ENCODE measurements around the gene GTF2H1.

Gene GTF2H1

DNA sequence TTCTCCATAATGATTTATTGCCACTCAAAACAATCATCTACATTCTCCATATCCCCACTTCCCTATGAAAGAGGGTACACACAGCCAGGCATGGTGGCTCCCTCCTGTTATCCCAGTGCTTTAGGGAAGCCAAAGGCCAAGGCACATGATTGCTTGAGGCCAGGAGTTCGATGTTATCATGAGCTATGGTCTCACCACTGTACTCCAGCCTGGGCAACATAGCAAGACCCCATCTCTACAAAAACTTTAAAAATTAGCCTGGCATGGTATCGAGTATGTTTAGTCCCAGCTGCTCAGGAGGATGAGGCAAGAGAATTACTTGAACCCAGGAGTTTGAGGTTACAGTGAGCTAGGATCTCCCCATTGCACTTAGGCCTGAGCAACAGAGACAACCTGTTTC, 6.5 kb upstream of the GTF2H1 start:
- Histone ChIP-seq H3K4me2 (ENCODE audit: low read depth, low read length, poor library complexity, severe bottlenecking) (no peak overlapping the region), H3F3A (ENCODE audit: low read depth) (no peaks in the 10 kb centered on the region), H4K20me1 (ENCODE audit: insufficient read depth, low read length, poor library complexity, severe bottlenecking) (peaks cover 4% of the 10 kb centered on the region), H3K4me1 (ENCODE audit: insufficient read depth, low read length, poor library complexity, severe bottlenecking) (peaks cover 30% of the 10 kb centered on the region), H3K36me3 (ENCODE audit: insufficient read depth, low read length) (peaks cover 7% of the 10 kb centered on the region; the same call in 1 of the 2 replicates), H3K4me3 (ENCODE audit: low read length, poor library complexity, severe bottlenecking) (no peak overlapping the region), H3K9me3 (ENCODE audit: insufficient read depth, low read depth, low read length) (no peaks in the 10 kb centered on the region), H3K9ac (ENCODE audit: low read depth, low read length, poor library complexity, severe bottlenecking) (no peak overlapping the region), H2AFZ (ENCODE audit: low read length) (no peak overlapping the region), H3K27me3 (ENCODE audit: insufficient read depth, low read length, poor library complexity, severe bottlenecking) (no peaks in the 10 kb centered on the region), H3K79me2 (ENCODE audit: insufficient read depth, low read length) (peaks cover 47% of the 10 kb centered on the region), H3K9me2 (replicated peaks; ENCODE audit: low read depth, low read length) (no peaks in the 10 kb centered on the region)
- no peak for TF ChIP-seq EZH2phosphoT487 (IDR thresholded peaks at IDR 0.05; ENCODE audit: borderline replicate concordance)
- TF ChIP-seq, protein P1, sequence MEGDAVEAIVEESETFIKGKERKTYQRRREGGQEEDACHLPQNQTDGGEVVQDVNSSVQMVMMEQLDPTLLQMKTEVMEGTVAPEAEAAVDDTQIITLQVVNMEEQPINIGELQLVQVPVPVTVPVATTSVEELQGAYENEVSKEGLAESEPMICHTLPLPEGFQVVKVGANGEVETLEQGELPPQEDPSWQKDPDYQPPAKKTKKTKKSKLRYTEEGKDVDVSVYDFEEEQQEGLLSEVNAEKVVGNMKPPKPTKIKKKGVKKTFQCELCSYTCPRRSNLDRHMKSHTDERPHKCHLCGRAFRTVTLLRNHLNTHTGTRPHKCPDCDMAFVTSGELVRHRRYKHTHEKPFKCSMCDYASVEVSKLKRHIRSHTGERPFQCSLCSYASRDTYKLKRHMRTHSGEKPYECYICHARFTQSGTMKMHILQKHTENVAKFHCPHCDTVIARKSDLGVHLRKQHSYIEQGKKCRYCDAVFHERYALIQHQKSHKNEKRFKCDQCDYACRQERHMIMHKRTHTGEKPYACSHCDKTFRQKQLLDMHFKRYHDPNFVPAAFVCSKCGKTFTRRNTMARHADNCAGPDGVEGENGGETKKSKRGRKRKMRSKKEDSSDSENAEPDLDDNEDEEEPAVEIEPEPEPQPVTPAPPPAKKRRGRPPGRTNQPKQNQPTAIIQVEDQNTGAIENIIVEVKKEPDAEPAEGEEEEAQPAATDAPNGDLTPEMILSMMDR (conservative IDR thresholded peaks at IDR 0.05; ENCODE audit: low read length) = no peak

DNA sequence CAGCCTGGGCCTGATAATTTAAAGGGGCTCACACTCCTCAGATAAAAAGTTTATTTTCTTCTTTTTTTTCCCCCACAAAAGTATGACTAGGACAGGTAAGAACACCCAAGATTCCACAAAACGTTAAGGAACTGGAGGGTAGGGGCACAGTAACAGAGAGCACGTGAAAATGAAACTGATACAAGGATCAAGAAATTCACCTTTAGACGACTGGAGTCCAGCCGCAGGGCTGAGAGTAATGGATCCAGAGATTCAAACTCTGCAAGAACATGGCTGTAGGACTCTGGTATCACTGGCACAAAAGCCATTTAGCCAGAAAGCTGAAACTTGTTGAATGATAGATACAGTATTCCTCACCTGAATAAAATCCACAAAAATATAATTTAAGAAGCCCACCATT, 4.8 kb upstream of the GTF2H1 start:
- Histone ChIP-seq H3K9ac (ENCODE audit: low read depth, low read length, poor library complexity, severe bottlenecking) (no peak overlapping the region), H3K9me2 (replicated peaks; ENCODE audit: low read depth, low read length) (no peaks in the 10 kb centered on the region), H3K4me3 (ENCODE audit: low read length, poor library complexity, severe bottlenecking) (peak overlapping the region; percentile 82), H2AFZ (ENCODE audit: low read length) (no peak overlapping the region), H3F3A (ENCODE audit: low read depth) (no peaks in the 10 kb centered on the region), H4K20me1 (ENCODE audit: insufficient read depth, low read length, poor library complexity, severe bottlenecking) (peaks cover 9% of the 10 kb centered on the region), H3K4me2 (ENCODE audit: low read depth, low read length, poor library complexity, severe bottlenecking) (peak overlapping the region; percentile 99), H3K9me3 (ENCODE audit: insufficient read depth, low read depth, low read length) (no peaks in the 10 kb centered on the region), H3K27me3 (ENCODE audit: insufficient read depth, low read length, poor library complexity, severe bottlenecking) (no peaks in the 10 kb centered on the region), H3K4me1 (ENCODE audit: insufficient read depth, low read length, poor library complexity, severe bottlenecking) (peaks cover 37% of the 10 kb centered on the region), H3K36me3 (ENCODE audit: insufficient read depth, low read length) (no peaks in the 10 kb centered on the region), H3K79me2 (ENCODE audit: insufficient read depth, low read length) (peaks cover 58% of the 10 kb centered on the region)
- no peak for TF ChIP-seq EZH2phosphoT487 (IDR thresholded peaks at IDR 0.05; ENCODE audit: borderline replicate concordance)
- TF ChIP-seq, protein P1 (conservative IDR thresholded peaks at IDR 0.05; ENCODE audit: low read length) = no peak

DNA sequence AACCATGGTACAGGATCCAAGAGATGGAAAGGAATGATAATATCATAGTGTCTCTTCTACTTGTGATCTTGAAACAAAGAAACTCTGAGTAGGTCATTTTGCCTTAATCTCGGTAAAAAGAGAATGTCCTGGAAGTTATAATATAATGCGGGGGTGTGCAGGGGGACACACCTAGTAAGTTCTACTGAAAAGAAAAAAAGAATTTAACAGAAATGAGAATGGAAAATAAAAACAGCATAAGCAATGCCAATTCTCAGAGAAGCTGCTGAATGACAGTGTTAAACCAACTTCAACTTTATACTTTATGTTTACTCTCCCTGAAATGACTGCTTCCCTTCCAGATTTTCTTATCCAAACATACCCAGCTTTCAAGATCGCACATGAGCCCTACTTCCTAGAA, 2.5 kb upstream of the GTF2H1 start:
- no peaks in the 10 kb centered on the region for H3K9me3 ChIP-seq (ENCODE audit: insufficient read depth, low read depth, low read length)
- no peak overlapping the region for H2AFZ ChIP-seq (ENCODE audit: low read length)
- no peaks in the 10 kb centered on the region for H3K27me3 ChIP-seq (ENCODE audit: insufficient read depth, low read length, poor library complexity, severe bottlenecking)
- H3F3A ChIP-seq (ENCODE audit: low read depth) = no peaks in the 10 kb centered on the region
- peak overlapping the region; percentile 82 for H3K4me3 ChIP-seq (ENCODE audit: low read length, poor library complexity, severe bottlenecking)
- no peak for TF ChIP-seq EZH2phosphoT487 (IDR thresholded peaks at IDR 0.05; ENCODE audit: borderline replicate concordance)
- TF ChIP-seq, protein P1 (conservative IDR thresholded peaks at IDR 0.05; ENCODE audit: low read length) = no peak
- H3K36me3 ChIP-seq (ENCODE audit: insufficient read depth, low read length) = no peaks in the 10 kb centered on the region
- peaks cover 26% of the 10 kb centered on the region for H4K20me1 ChIP-seq (ENCODE audit: insufficient read depth, low read length, poor library complexity, severe bottlenecking)
- H3K9ac ChIP-seq (ENCODE audit: low read depth, low read length, poor library complexity, severe bottlenecking) = peak overlapping the region; percentile 78
- H3K79me2 ChIP-seq (ENCODE audit: insufficient read depth, low read length) = peaks cover 81% of the 10 kb centered on the region
- no peaks in the 10 kb centered on the region for H3K9me2 ChIP-seq (replicated peaks; ENCODE audit: low read depth, low read length)
- peak overlapping the region; percentile 99 for H3K4me2 ChIP-seq (ENCODE audit: low read depth, low read length, poor library complexity, severe bottlenecking)
- peaks cover 59% of the 10 kb centered on the region for H3K4me1 ChIP-seq (ENCODE audit: insufficient read depth, low read length, poor library complexity, severe bottlenecking)
